ENCODE results near the gene CPNE9. TPM values are rescaled to one million over a fixed set of nuclear protein-coding genes. Genes with fewer than 3 reads are reported as not detected.

CPNE9 gene
- total RNA-seq, 1 experiment from 2014 or later: 0.07 TPM

- no peak overlapping the region for H2AFZ ChIP-seq (ENCODE audit: low read length)
These were observed 23.5 kb downstream of the CPNE9 start for GRCh38 chr3:9727041-9727595.

GRCh38 chr3:9727743-9728142, 24.1 kb downstream of the CPNE9 start:
- POLR2A ChIA-PET (ENCODE audit: unreplicated experiment): no interaction called here
- Histone ChIP-seq H2AFZ (ENCODE audit: low read length) (no peak overlapping the region), H3K9me2 (replicated peaks; ENCODE audit: low read length) (no peaks in the 10 kb centered on the region), H3K27ac (ENCODE audit: low read length) (no peak overlapping the region), H3K9me3 (ENCODE audit: low read length) (no peaks in the 10 kb centered on the region), H3K79me2 (ENCODE audit: low read length) (peaks cover 13% of the 10 kb centered on the region), H3K27me3 (ENCODE audit: low read length) (no peaks in the 10 kb centered on the region), H3F3A (ENCODE audit: low read length, unreplicated experiment) (no peaks in the 10 kb centered on the region), H3K4me3 (ENCODE audit: low read length) (no peak overlapping the region), H3K9ac (ENCODE audit: low read length) (no peak overlapping the region), H3K36me3 (ENCODE audit: low read depth, low read length) (no peaks in the 10 kb centered on the region), H4K20me1 (ENCODE audit: low read length) (peaks cover 4% of the 10 kb centered on the region; the same call in 1 of the 2 replicates), H3K4me1 (ENCODE audit: insufficient read depth, low read length) (peaks cover 15% of the 10 kb centered on the region), H3K4me2 (ENCODE audit: low read length) (no peak overlapping the region)
- intact Hi-C loops (cut with micrococcal nuclease): no loop called here
- BruUV-seq (replicated peaks): no TSS peak
- no peak for TF ChIP-seq CTCF (conservative IDR thresholded peaks at IDR 0.05; ENCODE audit: low read depth, low read length)
- no peak for TF ChIP-seq EZH2phosphoT487 (IDR thresholded peaks at IDR 0.05; ENCODE audit: borderline replicate concordance, low read length)
- no peak for TF ChIP-seq EZH2 (IDR thresholded peaks at IDR 0.05; ENCODE audit: low read length, unreplicated experiment)
- CTCF ChIA-PET: interaction anchor here (1.4 kb wide), 1 partner anchor 12 kb away, joined by 5 read pairs; no protein-coding TSS in a partner anchor
- peak; percentile 54 for DNase-seq
- no peak for ATAC-seq

More at GRCh38 chr3:9727041-9727595, 23.5 kb downstream of the CPNE9 start:
- intact Hi-C loops (cut with micrococcal nuclease): no loop called here
- Histone ChIP-seq H3F3A (ENCODE audit: low read length, unreplicated experiment) (no peaks in the 10 kb centered on the region), H3K36me3 (ENCODE audit: low read depth, low read length) (no peaks in the 10 kb centered on the region), H3K4me1 (ENCODE audit: insufficient read depth, low read length) (peaks cover 12% of the 10 kb centered on the region), H3K4me3 (ENCODE audit: low read length) (no peak overlapping the region; the same call in 1 of the 2 replicates), H3K9ac (ENCODE audit: low read length) (no peak overlapping the region), H4K20me1 (ENCODE audit: low read length) (no peaks in the 10 kb centered on the region), H3K79me2 (ENCODE audit: low read length) (peaks cover 6% of the 10 kb centered on the region), H3K9me3 (ENCODE audit: low read length) (no peaks in the 10 kb centered on the region), H3K27ac (ENCODE audit: low read length) (no peak overlapping the region), H3K27me3 (ENCODE audit: low read length) (no peaks in the 10 kb centered on the region), H3K4me2 (ENCODE audit: low read length) (peak overlapping the region; percentile 8; the same call in 1 of the 2 replicates), H3K9me2 (replicated peaks; ENCODE audit: low read length) (no peaks in the 10 kb centered on the region)
- ATAC-seq: no peak
- DNase-seq: no peak
- BruUV-seq (replicated peaks): no TSS peak
- ChIA-PET POLR2A (ENCODE audit: unreplicated experiment) (interaction anchor here (0.6 kb wide), 1 partner anchor 137 kb away, joined by 5 read pairs; no protein-coding TSS in a partner anchor), CTCF (interaction anchor here (0.6 to 1.4 kb wide), 2 partner anchors 11 to 177 kb away, joined by 5 to 6 read pairs; no protein-coding TSS in a partner anchor)
- TF ChIP-seq EZH2 (IDR thresholded peaks at IDR 0.05; ENCODE audit: low read length, unreplicated experiment) (no peak), EZH2phosphoT487 (IDR thresholded peaks at IDR 0.05; ENCODE audit: borderline replicate concordance, low read length) (no peak), CTCF (conservative IDR thresholded peaks at IDR 0.05; ENCODE audit: low read depth, low read length) (peak; percentile 58)

- POLR2A ChIA-PET (ENCODE audit: unreplicated experiment): no interaction called here
These were observed 25.8 kb downstream of the CPNE9 start for GRCh38 chr3:9729419-9729818.

More at GRCh38 chr3:9729419-9729818, 25.8 kb downstream of the CPNE9 start:
- H3K27me3 ChIP-seq (ENCODE audit: low read length): no peaks in the 10 kb centered on the region
- H3K27ac ChIP-seq (ENCODE audit: low read length): no peak overlapping the region
- intact Hi-C loops (cut with micrococcal nuclease): no loop called here
- no peak overlapping the region for H3K9ac ChIP-seq (ENCODE audit: low read length)
- H3K79me2 ChIP-seq (ENCODE audit: low read length): peaks cover 29% of the 10 kb centered on the region
- no peak overlapping the region for H2AFZ ChIP-seq (ENCODE audit: low read length)
- no peak overlapping the region for H3K4me3 ChIP-seq (ENCODE audit: low read length)
- no peak overlapping the region for H3K4me2 ChIP-seq (ENCODE audit: low read length)
- no peaks in the 10 kb centered on the region for H3K9me2 ChIP-seq (replicated peaks; ENCODE audit: low read length)
- no peaks in the 10 kb centered on the region for H3K9me3 ChIP-seq (ENCODE audit: low read length)
- peaks cover 13% of the 10 kb centered on the region for H4K20me1 ChIP-seq (ENCODE audit: low read length)
- TF ChIP-seq CTCF (conservative IDR thresholded peaks at IDR 0.05; ENCODE audit: low read depth, low read length): no peak
- no peak for TF ChIP-seq EZH2phosphoT487 (IDR thresholded peaks at IDR 0.05; ENCODE audit: borderline replicate concordance, low read length)
- TF ChIP-seq EZH2 (IDR thresholded peaks at IDR 0.05; ENCODE audit: low read length, unreplicated experiment): no peak
- H3K36me3 ChIP-seq (ENCODE audit: low read depth, low read length): peaks cover 7% of the 10 kb centered on the region
- BruUV-seq (replicated peaks): no TSS peak
- ATAC-seq (no peak), DNase-seq (no peak)
- peaks cover 23% of the 10 kb centered on the region for H3K4me1 ChIP-seq (ENCODE audit: insufficient read depth, low read length)
- CTCF ChIA-PET: no interaction called here
- H3F3A ChIP-seq (ENCODE audit: low read length, unreplicated experiment): no peaks in the 10 kb centered on the region
